ENCODE measurements around the gene PTEN.

Gene PTEN

DNA sequence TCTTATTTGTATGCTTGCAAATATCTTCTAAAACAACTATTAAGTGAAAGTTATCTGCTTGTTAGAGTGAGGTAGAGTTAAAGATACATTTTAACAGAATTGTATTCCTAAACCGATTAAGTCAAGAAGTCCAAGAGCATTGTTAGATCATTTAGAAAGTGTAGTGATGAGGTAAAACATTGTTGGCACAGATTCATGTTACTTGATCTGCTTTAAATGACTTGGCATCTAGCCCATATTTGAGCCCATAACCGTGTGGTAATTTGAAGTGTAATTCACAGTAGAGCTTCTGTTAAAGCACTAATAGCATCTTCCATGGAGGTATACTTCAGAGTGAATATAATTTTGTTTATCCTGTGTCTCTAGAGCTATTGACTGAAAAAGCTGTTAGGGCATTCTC is 62.1 kb downstream of the PTEN start:
- no peak for DNase-seq

DNA sequence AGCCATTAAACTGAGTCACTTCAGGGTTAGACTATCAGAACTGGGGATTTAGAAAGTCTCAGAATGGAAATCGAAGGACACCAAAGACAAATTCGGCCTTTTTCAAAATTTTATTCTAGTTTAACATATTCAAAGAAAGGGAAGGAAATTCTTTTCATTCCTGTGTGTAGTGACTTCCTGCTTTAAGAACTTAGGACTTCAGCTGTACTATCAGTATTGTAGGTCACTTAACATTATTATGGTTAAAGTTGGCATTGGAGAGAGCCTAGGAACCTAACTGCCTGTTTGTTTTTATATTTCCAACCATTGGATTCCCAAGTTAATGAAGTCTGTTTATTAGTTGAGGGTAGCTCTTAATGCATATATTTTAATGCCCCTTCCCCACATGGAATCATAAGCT is 63.7 kb downstream of the PTEN start:
- no peak for DNase-seq

DNA sequence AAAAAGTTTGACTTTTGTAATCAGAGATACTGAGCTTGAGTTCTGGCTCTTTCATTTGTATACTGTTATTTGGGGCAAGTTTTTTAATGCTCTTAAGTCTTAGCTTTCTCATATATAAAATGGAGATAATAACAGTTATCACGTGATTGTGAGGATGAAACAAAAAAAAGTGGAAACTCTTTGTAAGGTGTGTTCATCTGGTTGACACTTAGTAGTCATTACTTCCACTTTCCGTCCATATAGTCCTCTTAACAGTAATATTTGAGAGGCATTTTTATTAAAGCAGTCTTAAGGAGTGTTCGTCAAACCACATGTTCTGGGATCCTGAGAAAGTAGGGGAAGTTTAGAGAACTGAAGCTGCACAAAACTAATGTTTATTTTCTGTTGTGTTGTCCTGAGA is 65.6 kb downstream of the PTEN start:
- DNase-seq: no peak

DNA sequence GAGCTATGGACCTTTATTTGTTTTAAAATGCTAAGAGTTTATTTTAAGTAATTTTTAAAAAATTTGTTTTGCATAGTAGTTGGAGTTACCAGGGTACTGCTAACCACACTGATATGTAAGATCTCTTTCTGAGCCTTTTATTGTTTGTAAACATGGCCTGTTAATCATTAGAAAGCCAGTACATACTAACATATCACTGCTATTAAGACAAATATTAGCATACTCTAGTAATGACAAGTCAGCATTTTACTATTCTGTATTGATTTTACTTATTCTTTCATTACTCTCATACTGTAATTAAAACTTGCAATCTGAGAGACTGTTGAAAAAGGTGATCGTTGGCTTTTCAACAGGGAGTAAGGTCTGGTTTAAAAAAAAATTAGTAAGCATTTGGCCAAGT is 66.7 kb downstream of the PTEN start:
- DNase-seq: no peak

DNA sequence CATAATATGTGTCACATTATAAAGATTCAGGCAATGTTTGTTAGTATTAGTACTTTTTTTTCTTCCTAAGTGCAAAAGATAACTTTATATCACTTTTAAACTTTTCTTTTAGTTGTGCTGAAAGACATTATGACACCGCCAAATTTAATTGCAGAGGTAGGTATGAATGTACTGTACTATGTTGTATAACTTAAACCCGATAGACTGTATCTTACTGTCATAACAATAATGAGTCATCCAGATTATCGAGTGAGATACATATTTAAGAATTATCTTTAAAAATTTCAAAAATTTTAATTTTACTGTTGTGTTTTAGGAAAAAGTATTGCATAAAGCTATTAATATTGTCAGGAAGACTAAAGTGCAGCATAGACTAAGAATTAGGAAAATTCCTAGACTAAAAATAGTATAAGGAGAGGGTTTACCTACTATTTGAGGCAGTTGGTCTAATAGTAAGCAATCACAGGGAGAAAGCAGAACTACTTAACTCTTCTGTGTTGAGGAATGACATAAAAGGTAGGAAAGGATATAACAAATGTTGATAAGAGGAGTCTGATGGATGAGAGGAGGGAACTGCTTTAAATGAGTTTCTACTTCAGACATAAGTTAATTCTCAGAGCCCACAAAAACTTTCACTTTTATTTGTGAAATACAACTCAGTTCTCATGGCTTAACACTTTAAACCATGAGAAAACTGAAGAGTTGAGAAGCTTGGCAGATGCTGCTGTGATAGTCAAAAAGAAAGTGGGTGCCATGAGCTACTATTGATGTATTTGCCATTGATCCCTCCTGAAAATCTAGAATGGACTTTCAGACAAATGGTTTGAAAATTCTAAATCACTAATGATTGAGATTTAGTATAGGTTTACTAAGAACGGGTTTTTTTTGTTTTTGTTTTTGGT is 67.8 kb downstream of the PTEN start:
- DNase-seq: no peak

DNA sequence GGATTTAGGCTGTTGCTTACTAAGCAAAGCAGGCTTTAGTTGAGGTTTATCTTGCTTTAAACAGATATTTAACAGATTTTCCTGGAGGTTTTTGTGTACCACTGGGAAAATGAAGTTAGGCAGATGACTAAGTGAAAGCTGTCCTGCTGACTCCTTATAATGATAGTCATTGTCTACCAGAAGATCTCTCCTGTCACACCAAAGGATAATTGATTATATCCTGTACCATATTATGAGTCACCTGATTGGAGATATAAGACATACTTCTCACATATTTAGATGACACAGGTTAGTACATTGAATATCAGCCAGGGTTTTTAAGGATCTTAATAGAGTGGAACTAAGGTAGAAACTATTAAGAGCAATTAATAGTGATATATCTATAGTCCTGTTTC is 68.4 kb downstream of the PTEN start:
- no peak for DNase-seq

DNA sequence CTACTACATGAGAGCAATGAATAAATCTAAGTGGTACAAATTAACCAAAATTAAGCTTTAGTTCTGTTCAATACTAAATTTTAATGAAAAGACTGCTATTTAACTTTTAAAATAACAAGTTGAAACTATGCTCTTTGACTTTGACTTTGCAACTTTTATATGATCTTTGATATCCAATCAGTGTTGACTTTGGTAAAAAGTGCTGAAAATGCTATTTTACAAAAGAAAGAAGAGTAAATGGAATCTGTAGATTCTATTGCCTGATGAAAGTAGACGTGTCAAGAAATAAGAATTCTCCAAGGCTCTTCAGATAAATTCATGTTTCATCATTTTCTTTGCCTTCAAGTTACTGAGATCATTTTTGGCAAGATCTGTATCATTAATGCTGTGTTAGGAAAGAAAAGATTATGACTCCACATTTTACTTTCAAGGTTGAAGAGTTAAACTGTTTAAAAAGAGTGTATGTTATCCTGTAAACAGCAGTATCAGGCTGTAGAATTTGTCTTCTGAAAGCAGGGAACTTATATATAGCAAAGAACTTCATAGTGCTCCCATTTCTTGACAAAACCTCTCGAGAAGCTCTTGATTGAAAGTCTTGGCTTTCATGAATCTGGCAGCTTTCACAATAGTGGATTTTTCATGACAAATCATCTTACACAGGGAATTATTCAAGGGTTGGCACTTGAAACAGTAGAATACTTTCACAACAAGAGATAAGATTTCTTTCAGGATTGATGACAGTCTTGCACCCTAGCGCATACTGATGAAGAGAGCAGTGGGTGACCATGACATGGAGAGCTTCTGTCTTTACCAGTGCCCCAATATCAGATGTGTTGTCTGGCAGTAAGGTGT is 72.1 kb downstream of the PTEN start:
- DNase-seq: no peak

DNA sequence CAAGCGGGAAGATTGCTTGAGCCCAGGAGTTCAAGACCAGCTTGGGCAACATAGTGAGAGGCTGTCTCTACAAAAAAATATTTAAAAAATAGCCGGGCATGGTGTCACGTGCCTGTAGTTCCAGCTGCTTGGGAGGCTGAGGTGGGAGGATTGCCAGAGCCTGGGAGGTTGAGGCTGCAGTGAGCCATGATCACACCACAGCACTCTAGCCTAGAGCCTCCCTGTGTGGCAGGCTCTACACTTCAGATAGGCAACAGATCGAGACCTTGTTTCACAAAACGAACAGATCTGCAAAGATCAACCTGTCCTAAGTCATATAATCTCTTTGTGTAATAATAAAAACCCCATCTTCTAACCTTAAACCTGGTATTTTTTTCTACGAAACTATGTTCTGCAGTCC is 76.8 kb downstream of the PTEN start:
- DNase-seq: no peak

DNA sequence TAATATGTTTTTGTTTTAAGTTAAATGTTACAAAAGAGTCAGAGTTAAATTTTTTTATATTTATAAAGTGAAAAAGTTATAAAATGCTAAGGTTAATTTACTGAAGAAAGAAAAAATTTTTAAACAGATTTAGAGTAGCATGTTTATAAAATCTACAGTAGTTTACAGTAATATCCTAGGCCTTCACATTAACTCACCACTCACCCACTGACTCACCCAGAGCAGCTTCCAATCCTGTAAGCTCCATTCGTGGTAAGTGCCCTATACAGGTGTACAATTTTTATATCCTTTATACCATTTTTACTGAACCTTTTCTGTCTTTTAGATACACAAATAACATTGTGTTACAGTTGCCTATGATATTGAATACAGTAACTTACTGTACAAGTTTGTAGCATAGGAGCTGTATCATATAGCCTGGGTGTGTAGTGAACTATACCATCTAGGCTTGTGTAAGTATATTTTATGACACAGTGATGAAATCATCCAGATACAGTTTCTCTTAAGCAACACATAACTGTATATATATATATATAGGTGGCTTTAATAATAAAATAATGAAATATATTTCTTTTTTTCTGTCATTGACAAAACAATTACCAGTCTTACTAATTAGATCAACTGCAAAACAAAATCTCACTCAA is 79.6 kb downstream of the PTEN start:
- DNase-seq: no peak

DNA sequence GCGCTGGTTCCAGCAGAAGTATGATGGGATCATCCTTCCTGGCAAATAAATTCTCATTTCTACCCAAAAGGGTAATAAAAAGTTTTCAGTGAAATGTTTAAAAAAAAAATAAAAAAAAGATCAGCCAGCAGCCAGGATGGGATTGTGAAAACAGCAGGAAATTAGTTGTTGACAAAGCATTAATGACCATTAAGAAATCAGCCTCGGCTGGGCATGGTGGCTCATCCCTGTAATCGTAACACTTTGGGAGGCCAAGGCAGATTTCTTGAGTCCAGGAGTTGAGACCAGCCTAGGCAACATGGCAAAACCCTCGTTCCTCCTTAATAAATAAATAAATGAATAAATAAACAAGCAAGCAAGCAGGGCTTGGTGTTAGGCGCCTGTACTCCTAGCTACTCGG is 82.6 kb downstream of the PTEN start:
- no peak for DNase-seq

DNA sequence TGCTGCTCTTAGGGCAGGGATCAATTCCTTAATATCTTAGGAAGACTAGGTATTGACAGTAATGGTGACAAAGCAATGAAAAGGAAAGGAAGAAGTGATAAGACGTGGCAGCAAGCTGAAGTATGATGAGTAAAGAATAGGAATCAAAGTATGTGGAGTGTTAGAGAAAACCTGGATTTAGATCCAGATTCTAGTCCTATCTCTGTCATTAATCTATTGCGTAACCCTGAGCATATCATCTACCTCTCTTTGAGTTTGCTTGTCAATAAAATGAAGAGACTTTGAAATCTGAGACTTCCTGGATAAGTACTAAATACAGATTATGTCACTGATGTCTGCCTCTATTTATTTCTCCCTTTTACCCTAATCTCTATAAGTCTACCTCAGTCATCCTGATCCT is 89.2 kb downstream of the PTEN start:
- no peak for DNase-seq

DNA sequence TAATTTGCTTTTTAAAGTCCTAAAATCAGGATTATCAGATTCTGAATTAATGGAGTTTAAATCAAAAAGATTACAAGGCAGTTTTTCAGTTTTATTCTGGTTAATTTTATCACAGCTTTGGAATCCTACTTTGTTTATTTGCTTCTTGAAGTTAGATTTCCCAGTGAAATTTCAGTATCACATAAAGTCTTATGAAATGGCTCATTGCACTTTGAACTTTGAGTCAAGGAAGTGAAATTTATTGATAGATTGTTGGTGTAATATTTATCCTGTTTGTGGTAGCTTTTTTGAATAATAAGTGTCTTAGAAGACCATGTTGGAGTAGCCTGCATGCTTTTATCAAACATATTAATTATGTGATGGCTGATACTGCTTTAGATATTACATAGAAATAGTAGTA is 92.6 kb downstream of the PTEN start:
- no peak for DNase-seq

DNA sequence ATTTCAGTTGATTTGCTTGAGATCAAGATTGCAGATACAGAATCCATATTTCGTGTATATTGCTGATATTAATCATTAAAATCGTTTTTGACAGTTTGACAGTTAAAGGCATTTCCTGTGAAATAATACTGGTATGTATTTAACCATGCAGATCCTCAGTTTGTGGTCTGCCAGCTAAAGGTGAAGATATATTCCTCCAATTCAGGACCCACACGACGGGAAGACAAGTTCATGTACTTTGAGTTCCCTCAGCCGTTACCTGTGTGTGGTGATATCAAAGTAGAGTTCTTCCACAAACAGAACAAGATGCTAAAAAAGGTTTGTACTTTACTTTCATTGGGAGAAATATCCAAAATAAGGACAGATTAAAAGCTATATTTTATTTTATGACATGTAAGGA is 94.3 kb downstream of the PTEN start:
- DNase-seq: no peak

DNA sequence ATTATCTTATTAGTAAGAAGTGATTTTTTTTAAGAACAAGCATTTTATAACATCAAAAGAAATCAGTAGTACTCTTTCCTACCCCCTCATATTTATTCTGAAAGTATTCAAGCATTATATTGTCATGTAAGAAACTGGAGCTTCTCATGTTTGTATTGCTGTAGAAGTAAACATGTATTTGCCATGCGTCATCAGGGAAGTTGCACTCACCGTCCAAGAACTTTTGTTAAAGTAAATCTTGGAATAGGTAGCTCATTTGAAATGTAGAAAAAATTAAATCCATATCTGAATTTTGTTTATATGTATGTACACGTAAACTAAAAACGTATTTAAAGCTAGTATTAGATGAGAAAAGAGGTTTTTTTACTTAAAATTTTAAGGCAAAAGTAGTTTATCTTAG is 96.8 kb downstream of the PTEN start:
- DNase-seq: no peak

DNA sequence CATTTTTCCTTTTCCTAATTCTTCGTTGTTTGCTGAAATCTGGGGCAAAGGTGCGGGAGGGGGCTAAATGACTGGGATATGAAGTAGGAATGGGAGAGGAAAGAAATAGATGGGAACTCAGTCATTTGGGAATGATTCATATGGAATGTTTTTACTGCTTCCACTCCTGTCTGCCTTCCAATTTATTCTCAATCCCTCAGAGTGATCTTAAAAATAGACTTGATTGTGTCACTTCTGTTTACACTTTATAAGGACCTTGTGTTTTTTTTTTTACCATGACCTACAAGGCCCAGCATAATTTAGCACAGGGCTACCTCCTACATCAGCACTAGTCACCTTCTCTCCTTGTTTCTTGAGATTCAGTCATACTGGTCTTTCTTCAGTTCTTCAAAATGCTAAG is 97.9 kb downstream of the PTEN start:
- DNase-seq: no peak

DNA sequence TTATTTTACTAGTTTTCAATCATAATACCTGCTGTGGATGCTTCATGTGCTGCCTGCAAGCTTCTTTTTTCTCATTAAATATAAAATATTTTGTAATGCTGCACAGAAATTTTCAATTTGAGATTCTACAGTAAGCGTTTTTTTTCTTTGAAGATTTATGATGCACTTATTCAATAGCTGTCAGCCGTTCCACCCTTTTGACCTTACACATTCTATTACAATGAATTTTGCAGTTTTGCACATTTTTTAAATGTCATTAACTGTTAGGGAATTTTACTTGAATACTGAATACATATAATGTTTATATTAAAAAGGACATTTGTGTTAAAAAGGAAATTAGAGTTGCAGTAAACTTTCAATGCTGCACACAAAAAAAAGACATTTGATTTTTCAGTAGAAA is 103.0 kb downstream of the PTEN start:
- no peak for DNase-seq

DNA sequence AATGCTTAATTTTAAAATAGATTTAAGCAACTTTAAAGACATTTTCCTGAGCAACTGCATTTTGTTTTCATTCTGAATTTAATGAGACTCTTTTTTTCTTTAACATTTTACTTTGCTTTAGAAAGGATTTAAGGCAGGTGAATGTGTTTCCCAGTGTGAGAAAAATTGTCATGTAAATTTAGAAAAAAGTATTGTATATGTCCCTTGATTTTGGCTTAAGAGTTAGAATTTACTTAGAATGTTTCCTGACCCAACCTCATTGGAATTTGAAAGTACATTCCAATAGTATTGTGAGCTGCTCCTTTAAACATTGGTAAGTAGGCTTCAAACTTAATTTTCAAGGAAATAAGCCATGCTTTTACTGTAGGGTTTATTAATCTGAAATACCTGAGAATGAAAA is 110.2 kb downstream of the PTEN start:
- DNase-seq: no peak

DNA sequence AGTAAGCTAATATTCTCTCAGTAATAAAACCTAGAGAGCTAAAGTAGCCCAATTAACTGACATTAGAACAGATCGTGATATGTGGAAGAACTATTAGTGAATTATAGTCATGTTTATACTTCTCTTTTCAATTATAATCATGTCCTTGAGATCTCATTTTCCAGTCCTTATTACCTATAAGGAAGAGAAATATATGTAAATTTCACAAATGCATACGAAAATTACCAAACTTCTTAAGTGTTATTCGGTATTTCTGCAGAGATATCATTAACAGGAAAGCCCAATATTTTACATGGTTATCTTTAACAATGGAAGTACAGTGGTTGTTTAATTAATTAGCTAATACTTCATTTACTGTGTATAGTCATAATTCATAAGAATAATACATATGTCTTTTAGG is 110.7 kb downstream of the PTEN start:
- DNase-seq: no peak

DNA sequence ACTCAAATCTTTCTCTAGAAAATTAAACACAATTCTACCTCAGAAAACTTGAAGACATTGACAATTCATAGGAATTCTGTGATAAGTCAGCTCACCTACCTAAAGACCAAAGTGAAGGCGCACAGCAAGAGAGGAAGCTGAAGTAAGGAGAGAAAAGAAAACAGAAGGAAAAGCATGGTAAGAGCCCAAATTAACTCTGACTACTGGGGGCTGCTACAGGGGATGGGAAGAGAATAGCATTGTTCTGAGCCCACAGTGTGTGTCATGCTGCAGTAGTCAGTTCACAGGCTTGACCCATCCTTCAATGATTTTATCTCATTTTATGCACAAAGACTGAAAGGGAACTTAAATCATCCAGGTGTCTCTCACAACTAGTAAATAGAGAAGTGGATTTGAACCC is 111.3 kb downstream of the PTEN start:
- no peak for DNase-seq

DNA sequence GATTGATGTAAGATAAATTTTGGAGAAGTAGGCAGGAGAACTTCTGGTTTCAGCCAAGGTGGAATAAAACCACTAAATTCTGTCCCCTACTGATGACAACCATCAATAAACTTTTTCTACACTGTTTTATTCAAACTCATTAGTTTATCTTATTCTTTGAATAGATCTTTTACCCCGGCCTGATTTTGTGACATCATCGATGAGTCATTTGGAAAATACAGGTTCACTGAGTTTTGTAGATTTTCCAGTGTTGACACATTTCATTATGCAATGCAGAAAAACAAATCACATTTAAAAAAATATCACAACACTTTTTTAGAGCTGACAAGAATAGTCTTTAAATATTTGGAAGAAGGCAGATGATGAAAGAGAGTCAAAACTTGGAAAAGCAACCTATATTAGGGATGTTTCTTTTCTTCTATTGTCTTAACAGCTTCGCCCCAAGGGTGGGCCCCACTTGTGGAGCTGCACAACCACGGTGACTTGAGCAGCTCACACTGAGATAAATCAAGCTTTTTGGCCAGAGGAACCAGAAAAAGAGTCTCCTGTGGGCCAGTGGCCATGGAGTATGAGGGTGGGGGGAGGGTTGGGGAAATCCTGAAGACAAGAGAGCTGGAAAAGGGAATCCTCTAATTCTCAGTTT is 112.8 kb downstream of the PTEN start:
- DNase-seq: no peak

DNA sequence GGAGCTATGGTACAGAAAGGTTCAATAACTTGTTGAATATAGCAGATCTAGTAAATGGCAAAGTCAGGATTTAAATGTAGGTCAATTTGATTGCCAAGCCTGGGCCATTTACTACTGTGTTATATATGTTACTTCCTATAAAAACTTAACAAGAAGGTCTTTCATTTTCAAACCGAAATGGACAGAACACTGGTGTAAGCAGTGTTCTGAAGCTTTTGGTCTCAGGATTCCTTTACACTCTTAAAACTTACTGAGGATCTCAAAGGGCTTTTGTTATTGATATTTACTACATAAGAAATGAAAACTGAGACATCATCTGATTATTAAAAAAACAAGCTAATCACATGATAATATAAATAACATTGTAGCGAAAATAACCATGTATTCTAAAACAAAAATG is 114.7 kb downstream of the PTEN start:
- no peak for DNase-seq

DNA sequence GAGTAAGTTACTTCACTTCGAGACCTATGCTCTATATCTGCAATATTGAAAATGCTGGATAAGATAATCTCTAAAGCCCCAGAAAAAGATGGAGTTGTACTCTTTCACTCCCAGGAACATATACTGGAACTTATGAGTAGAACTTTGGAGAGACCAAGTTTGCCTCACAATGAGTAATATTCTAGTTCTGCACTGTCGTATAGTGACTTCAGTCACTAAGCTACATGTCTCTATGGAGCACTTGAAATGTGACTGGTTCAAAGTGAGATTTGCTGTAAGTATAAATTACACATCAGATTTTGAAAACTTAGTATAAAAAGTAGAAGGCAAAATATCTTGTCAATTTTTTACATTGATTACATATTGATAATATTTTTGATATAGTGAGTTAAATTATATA is 116.4 kb downstream of the PTEN start:
- no peak for DNase-seq

DNA sequence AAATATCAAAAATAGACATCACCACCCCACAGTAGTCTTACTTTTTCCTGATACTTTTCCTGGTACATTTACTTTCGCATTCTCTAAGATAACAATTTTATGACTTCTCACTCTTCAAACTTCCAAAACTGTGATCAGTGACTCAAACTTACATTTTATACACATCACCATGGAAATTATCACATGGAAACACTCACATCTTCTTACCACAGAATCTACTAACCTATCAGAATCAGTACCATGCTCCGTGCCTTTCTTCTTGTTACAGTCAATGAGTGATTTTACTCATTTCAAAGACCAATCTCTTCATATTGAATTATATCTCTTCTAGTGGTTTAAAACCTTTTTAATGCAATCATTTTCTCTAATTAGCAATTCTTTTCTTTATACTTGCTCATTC is 120.3 kb downstream of the PTEN start:
- no peak for DNase-seq
